Measurements from ENCODE around the gene OLIG2. TPM values are rescaled to one million over a fixed set of nuclear protein-coding genes. Genes with fewer than 3 reads are reported as not detected.

OLIG2 gene
- polyA plus RNA-seq, 1 of the 3 experiments (the other 2 are of a cell fraction), result not detected

DNA sequence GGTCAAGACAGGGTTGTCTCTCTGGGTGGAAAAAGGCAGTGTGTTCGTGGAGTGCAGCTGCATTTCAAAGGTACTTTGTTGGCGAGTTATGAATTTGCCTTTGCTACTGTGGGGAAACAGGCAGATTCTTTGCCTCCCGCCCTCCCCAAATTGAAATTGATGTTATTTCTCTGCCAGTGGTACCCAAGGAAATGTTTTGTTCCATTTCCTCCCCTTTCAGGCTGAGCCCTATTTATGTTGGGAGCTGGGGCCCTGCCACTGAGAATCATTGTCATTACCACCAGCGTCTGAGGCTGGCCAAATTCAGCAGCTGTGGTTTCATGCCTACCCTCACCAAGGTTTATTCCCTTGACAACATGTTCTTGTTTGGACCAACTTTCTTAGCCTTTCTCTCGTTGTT is 48.5 kb upstream of the OLIG2 start:
- ChIA-PET POLR2A (no interaction called here), CTCF (no interaction called here)
- no peaks in the 10 kb centered on the region for H3K36me3 ChIP-seq (replicated peaks in 1 of 2; ENCODE audit: control insufficient read depth in 1 of 2, insufficient read depth in 2 of 2, low read length in 1 of 2)
- peaks cover 79% of the 10 kb centered on the region for H3K27me3 ChIP-seq (ENCODE audit: insufficient read depth)
- no peaks in the 10 kb centered on the region for H3K4me1 ChIP-seq (ENCODE audit: control insufficient read depth in 1 of 2, insufficient read depth in 2 of 2, low read depth in 1 of 2, low read length in 1 of 2)
- H3K27ac ChIP-seq (ENCODE audit: low read depth in 2 of 2, low read length in 1 of 2), result no peak overlapping the region
- WGBS (ENCODE audit: low lambda C conversion rate), result 1% methylated on average over 5 of the region's 5 CpGs
- TF ChIP-seq EZH2phosphoT487 (IDR thresholded peaks at IDR 0.05; ENCODE audit: borderline replicate concordance, low read depth) (no peak), POLR2AphosphoS5 (IDR thresholded peaks at IDR 0.05; ENCODE audit: low read depth, low read length) (no peak), TCF12 (IDR thresholded peaks at IDR 0.05) (no peak), USF2 (IDR thresholded peaks at IDR 0.05; ENCODE audit: borderline replicate concordance, low read depth, low read length) (no peak), ELF1 (IDR thresholded peaks at IDR 0.05) (no peak), TEAD4 (IDR thresholded peaks at IDR 0.05; ENCODE audit: borderline replicate concordance, insufficient read depth) (no peak), TAF1 (IDR thresholded peaks at IDR 0.05; ENCODE audit: borderline replicate concordance, low read depth, low read length) (no peak), GATA2 (CRISPR knock-in tag; IDR thresholded peaks at IDR 0.05) (no peak), JUND (IDR thresholded peaks at IDR 0.05) (no peak), USF1 (IDR thresholded peaks at IDR 0.05; ENCODE audit: borderline replicate concordance, low read depth) (no peak), MEF2A (IDR thresholded peaks at IDR 0.05; ENCODE audit: borderline replicate concordance, low read depth) (no peak), NFIC (IDR thresholded peaks at IDR 0.05; ENCODE audit: borderline replicate concordance) (no peak), RCOR1 (IDR thresholded peaks at IDR 0.05; ENCODE audit: low read length) (no peak), CHD2 (IDR thresholded peaks at IDR 0.05; ENCODE audit: low read length, partially characterized antibody) (no peak)
- TF ChIP-seq, protein P1, sequence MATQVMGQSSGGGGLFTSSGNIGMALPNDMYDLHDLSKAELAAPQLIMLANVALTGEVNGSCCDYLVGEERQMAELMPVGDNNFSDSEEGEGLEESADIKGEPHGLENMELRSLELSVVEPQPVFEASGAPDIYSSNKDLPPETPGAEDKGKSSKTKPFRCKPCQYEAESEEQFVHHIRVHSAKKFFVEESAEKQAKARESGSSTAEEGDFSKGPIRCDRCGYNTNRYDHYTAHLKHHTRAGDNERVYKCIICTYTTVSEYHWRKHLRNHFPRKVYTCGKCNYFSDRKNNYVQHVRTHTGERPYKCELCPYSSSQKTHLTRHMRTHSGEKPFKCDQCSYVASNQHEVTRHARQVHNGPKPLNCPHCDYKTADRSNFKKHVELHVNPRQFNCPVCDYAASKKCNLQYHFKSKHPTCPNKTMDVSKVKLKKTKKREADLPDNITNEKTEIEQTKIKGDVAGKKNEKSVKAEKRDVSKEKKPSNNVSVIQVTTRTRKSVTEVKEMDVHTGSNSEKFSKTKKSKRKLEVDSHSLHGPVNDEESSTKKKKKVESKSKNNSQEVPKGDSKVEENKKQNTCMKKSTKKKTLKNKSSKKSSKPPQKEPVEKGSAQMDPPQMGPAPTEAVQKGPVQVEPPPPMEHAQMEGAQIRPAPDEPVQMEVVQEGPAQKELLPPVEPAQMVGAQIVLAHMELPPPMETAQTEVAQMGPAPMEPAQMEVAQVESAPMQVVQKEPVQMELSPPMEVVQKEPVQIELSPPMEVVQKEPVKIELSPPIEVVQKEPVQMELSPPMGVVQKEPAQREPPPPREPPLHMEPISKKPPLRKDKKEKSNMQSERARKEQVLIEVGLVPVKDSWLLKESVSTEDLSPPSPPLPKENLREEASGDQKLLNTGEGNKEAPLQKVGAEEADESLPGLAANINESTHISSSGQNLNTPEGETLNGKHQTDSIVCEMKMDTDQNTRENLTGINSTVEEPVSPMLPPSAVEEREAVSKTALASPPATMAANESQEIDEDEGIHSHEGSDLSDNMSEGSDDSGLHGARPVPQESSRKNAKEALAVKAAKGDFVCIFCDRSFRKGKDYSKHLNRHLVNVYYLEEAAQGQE (IDR thresholded peaks at IDR 0.05; ENCODE audit: low read depth, low read length), result no peak
- TF ChIP-seq, protein P2, sequence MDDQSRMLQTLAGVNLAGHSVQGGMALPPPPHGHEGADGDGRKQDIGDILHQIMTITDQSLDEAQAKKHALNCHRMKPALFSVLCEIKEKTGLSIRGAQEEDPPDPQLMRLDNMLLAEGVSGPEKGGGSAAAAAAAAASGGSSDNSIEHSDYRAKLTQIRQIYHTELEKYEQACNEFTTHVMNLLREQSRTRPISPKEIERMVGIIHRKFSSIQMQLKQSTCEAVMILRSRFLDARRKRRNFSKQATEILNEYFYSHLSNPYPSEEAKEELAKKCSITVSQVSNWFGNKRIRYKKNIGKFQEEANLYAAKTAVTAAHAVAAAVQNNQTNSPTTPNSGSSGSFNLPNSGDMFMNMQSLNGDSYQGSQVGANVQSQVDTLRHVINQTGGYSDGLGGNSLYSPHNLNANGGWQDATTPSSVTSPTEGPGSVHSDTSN (IDR thresholded peaks at IDR 0.05), result no peak
- H4K20me1 ChIP-seq (ENCODE audit: insufficient read depth), result no peaks in the 10 kb centered on the region
- no peaks in the 10 kb centered on the region for H3K79me2 ChIP-seq (ENCODE audit: insufficient read depth)
- no peak overlapping the region for H2AFZ ChIP-seq (ENCODE audit: low read depth)
- no peak for DNase-seq
- H3K4me3 ChIP-seq (ENCODE audit: low read depth in 2 of 2, low read length in 1 of 2), result no peak overlapping the region
- no peak overlapping the region for H3K4me2 ChIP-seq
- no peak overlapping the region for H3K9ac ChIP-seq
- no peaks in the 10 kb centered on the region for H3F3A ChIP-seq (replicated peaks; ENCODE audit: insufficient read depth)
- no peaks in the 10 kb centered on the region for H3K9me3 ChIP-seq
- no peaks in the 10 kb centered on the region for H3K9me2 ChIP-seq

Measured in SK-N-SH (cell line).